DND-41 (cell line): Measurements from ENCODE around the gene INPP5E.

ENCODE experiments used
- ATAC-seq: fragments of 200-7000 bp; cut with Tn5 transposase; 3 replicates; pipeline ENCODE4 v1.9.1; 2021; ENCODE audit warnings: low read depth; ENCODE audit not compliant: insufficient read depth
- DNase-seq: peaks from one replicate; pipeline ENCODE4 v3.0.0-alpha.2; 2020
- H2AFZ ChIP-seq: 2 replicates; pipeline ENCODE4 v1.6.0; 2012; ENCODE audit warnings: low read depth, low read length
- H3K27ac ChIP-seq: 2 replicates; pipeline ENCODE4 v1.5.1; 2012; ENCODE audit warnings: low read length, inconsistent platforms
- H3K27me3 ChIP-seq: fragments of 200-600 bp; sonication (generic); 2 replicates; pipeline ENCODE4 v1.6.0; 2012; ENCODE audit warnings: low read length, mild to moderate bottlenecking, inconsistent platforms; ENCODE audit not compliant: insufficient read depth, poor library complexity
- H3K36me3 ChIP-seq: 2 replicates; pipeline ENCODE4 v1.5.1; 2012; ENCODE audit warnings: low read length, inconsistent platforms; ENCODE audit not compliant: insufficient read depth
- H3K4me1 ChIP-seq: 2 replicates; pipeline ENCODE4 v1.5.1; 2012; ENCODE audit warnings: mild to moderate bottlenecking, low read length; ENCODE audit not compliant: insufficient read depth
- H3K4me2 ChIP-seq: 2 replicates; pipeline ENCODE4 v1.6.0; 2012; ENCODE audit warnings: mild to moderate bottlenecking, moderate library complexity, low read length, inconsistent platforms; ENCODE audit not compliant: insufficient read depth
- H3K4me3 ChIP-seq, 2 experiments: fragments of 200-600 bp in 1 of 2; shearing (Covaris generic) in 1 of 2; 2 replicates each; pipeline ENCODE4 v1.5.1; 2012 to 2016; ENCODE audit warnings: inconsistent platforms in 2 of 2, low read length in 2 of 2, mild to moderate bottlenecking in 2 of 2, low read depth in 1 of 2, moderate library complexity in 1 of 2
- H3K79me2 ChIP-seq: 2 replicates; pipeline ENCODE4 v1.6.0; 2012; ENCODE audit warnings: low read length, inconsistent platforms; ENCODE audit not compliant: insufficient read depth
- H3K9ac ChIP-seq: 2 replicates; pipeline ENCODE4 v1.6.0; 2012; ENCODE audit warnings: low read depth, mild to moderate bottlenecking, inconsistent platforms, low read length, moderate library complexity
- H3K9me3 ChIP-seq: 2 replicates; pipeline ENCODE4 v1.5.1; 2012; ENCODE audit warnings: low read length, moderate library complexity, mild to moderate bottlenecking, inconsistent platforms; ENCODE audit not compliant: insufficient read depth, severe bottlenecking
- H4K20me1 ChIP-seq: 2 replicates; pipeline ENCODE4 v1.6.0; 2012; ENCODE audit warnings: low read length; ENCODE audit not compliant: insufficient read depth
- CTCF ChIP-seq: IDR thresholded peaks from 2 replicates; pipeline ENCODE4 v1.5.1; 2012; ENCODE audit warnings: borderline replicate concordance, low read length, moderate library complexity, mild to moderate bottlenecking; ENCODE audit not compliant: poor library complexity, severe bottlenecking; ENCODE audit errors: extremely low read depth
- EZH2 ChIP-seq: IDR thresholded peaks from 3 replicates; pipeline ENCODE4 v1.6.1; 2012; ENCODE audit warnings: borderline replicate concordance, low read depth, mild to moderate bottlenecking, moderate library complexity, low read length, inconsistent platforms; ENCODE audit not compliant: severe bottlenecking

The INPP5E gene

GRCh38 chr9:136436055-136436634 is 3.5 kb downstream of the INPP5E start:
- H3K9ac ChIP-seq, result no peak overlapping the region
- ATAC-seq (no peak), DNase-seq (no peak)
- peak overlapping the region; percentile 86; the same call in 1 of the 2 replicates for H3K4me2 ChIP-seq
- H3K4me1 ChIP-seq, result peaks cover 36% of the 10 kb centered on the region
- H3K36me3 ChIP-seq, result peaks cover 47% of the 10 kb centered on the region
- no peak overlapping the region for H3K4me3 ChIP-seq
- no peak overlapping the region for H2AFZ ChIP-seq
- no peak for TF ChIP-seq CTCF
- TF ChIP-seq EZH2, result no peak
- no peaks in the 10 kb centered on the region for H3K9me3 ChIP-seq
- no peaks in the 10 kb centered on the region for H3K27me3 ChIP-seq
- no peak overlapping the region for H3K27ac ChIP-seq
- H3K79me2 ChIP-seq, result peaks cover 56% of the 10 kb centered on the region
- peaks cover 51% of the 10 kb centered on the region for H4K20me1 ChIP-seq

GRCh38 chr9:136434580-136435169 is 5.0 kb downstream of the INPP5E start:
- no peak overlapping the region for H3K4me3 ChIP-seq

GRCh38 chr9:136433849-136434579 is 5.6 kb downstream of the INPP5E start:
- DNase-seq (no peak), ATAC-seq (no peak)
- peaks cover 29% of the 10 kb centered on the region for H3K4me1 ChIP-seq
- TF ChIP-seq CTCF, result no peak
- TF ChIP-seq EZH2, result no peak
- no peak overlapping the region for H3K9ac ChIP-seq
- peaks cover 50% of the 10 kb centered on the region for H3K79me2 ChIP-seq
- H3K4me3 ChIP-seq, result no peak overlapping the region
- peaks cover 40% of the 10 kb centered on the region; the same call in 1 of the 2 replicates for H4K20me1 ChIP-seq
- H3K27ac ChIP-seq, result no peak overlapping the region
- no peaks in the 10 kb centered on the region for H3K9me3 ChIP-seq
- no peak overlapping the region for H3K4me2 ChIP-seq
- no peaks in the 10 kb centered on the region for H3K27me3 ChIP-seq
- H3K36me3 ChIP-seq, result peaks cover 59% of the 10 kb centered on the region
- no peak overlapping the region for H2AFZ ChIP-seq

More at GRCh38 chr9:136434580-136435169, 5.0 kb downstream of the INPP5E start:
- Histone ChIP-seq H3K27ac (no peak overlapping the region), H3K9me3 (no peaks in the 10 kb centered on the region), H3K9ac (no peak overlapping the region), H2AFZ (no peak overlapping the region), H3K4me1 (peaks cover 29% of the 10 kb centered on the region), H3K27me3 (no peaks in the 10 kb centered on the region), H3K4me2 (no peak overlapping the region), H3K79me2 (peaks cover 56% of the 10 kb centered on the region), H3K36me3 (peaks cover 52% of the 10 kb centered on the region), H4K20me1 (peaks cover 41% of the 10 kb centered on the region; the same call in 1 of the 2 replicates)
- DNase-seq (no peak), ATAC-seq (no peak)
- no peak for TF ChIP-seq EZH2
- TF ChIP-seq CTCF, result no peak
